GM23338 (cell line): ENCODE data around the gene ASB1. TPM values are rescaled to one million over a fixed set of nuclear protein-coding genes. Genes with fewer than 3 reads are reported as not detected.

Experiments used
- ATAC-seq: fragments of 200-7000 bp; cut with Tn5 transposase; 3 replicates; pipeline ENCODE4 v1.9.1; 2020
- DNase-seq: peaks from one replicate; pipeline ENCODE4 v3.0.0-alpha.2; 2015; ENCODE audit warnings: low spot score
- H2AFZ ChIP-seq: fragments of 200-600 bp; sonication (generic); 2 replicates; pipeline ENCODE4 v1.8.0; 2016; ENCODE audit warnings: antibody characterized with exemption, mild to moderate bottlenecking, moderate library complexity
- H3F3A ChIP-seq: fragments of 200-600 bp; sonication (generic); replicated peaks from 2 replicates; pipeline ENCODE4 v1.8.0; 2017; ENCODE audit warnings: antibody characterized with exemption, mixed run types, low read depth
- H3K27ac ChIP-seq: fragments of 200-600 bp; sonication (generic); 2 replicates; pipeline ENCODE4 v1.6.1; 2016; ENCODE audit warnings: low read depth
- H3K27me3 ChIP-seq: fragments of 200-600 bp; sonication (generic); 2 replicates; pipeline ENCODE4 v1.8.0; 2016; ENCODE audit warnings: mild to moderate bottlenecking, mixed run types, moderate library complexity; ENCODE audit not compliant: insufficient read depth
- H3K36me3 ChIP-seq: fragments of 200-600 bp; sonication (generic); 2 replicates; pipeline ENCODE4 v1.8.0; 2016; ENCODE audit warnings: mild to moderate bottlenecking; ENCODE audit not compliant: insufficient read depth
- H3K4me1 ChIP-seq: fragments of 200-600 bp; sonication (generic); 2 replicates; pipeline ENCODE4 v1.8.0; 2016; ENCODE audit warnings: mild to moderate bottlenecking, moderate library complexity; ENCODE audit not compliant: insufficient read depth
- H3K4me2 ChIP-seq: fragments of 200-600 bp; sonication (generic); 2 replicates; pipeline ENCODE4 v1.7.1; 2017; ENCODE audit warnings: mixed run types
- H3K4me3 ChIP-seq: fragments of 200-600 bp; sonication (generic); 2 replicates; pipeline ENCODE4 v1.6.1; 2016; ENCODE audit warnings: mixed run types
- H3K79me2 ChIP-seq: fragments of 200-600 bp; sonication (generic); replicated peaks from 2 replicates; pipeline ENCODE4 v1.8.0; 2017; ENCODE audit warnings: mild to moderate bottlenecking; ENCODE audit not compliant: insufficient read depth
- H3K9me2 ChIP-seq: fragments of 200-600 bp; sonication (generic); 2 replicates; pipeline ENCODE4 v1.8.0; 2017; ENCODE audit not compliant: insufficient read depth
- H4K20me1 ChIP-seq: fragments of 200-600 bp; sonication (generic); replicated peaks from 2 replicates; pipeline ENCODE4 v1.8.0; 2017; ENCODE audit warnings: mild to moderate bottlenecking; ENCODE audit not compliant: insufficient read depth
- H3K27ac Mint-ChIP-seq: 2 replicates; pipeline ENCODE4 v1.8.0; 2020; ENCODE audit warnings: inconsistent platforms, mild to moderate bottlenecking, moderate library complexity, mixed read lengths
- H3K27me3 Mint-ChIP-seq: 3 replicates; pipeline ENCODE4 v1.8.0; 2022; ENCODE audit warnings: low read depth, mild to moderate bottlenecking, moderate library complexity, mixed read lengths, inconsistent platforms; ENCODE audit not compliant: insufficient read depth, poor library complexity
- H3K36me3 Mint-ChIP-seq: 3 replicates; pipeline ENCODE4 v1.8.0; 2021; ENCODE audit warnings: low read depth, mild to moderate bottlenecking, inconsistent platforms, moderate library complexity, mixed read lengths
- H3K4me1 Mint-ChIP-seq: 3 replicates; pipeline ENCODE4 v1.8.0; 2020; ENCODE audit warnings: mild to moderate bottlenecking, inconsistent platforms, mixed read lengths
- H3K4me3 Mint-ChIP-seq: 3 replicates; pipeline ENCODE4 v1.8.0; 2021; ENCODE audit warnings: moderate library complexity, mild to moderate bottlenecking, inconsistent platforms, mixed read lengths
- H3K9me3 Mint-ChIP-seq: 3 replicates; pipeline ENCODE4 v1.8.0; 2020; ENCODE audit warnings: moderate library complexity, mild to moderate bottlenecking, inconsistent platforms, mixed read lengths
- CREB1 ChIP-seq: fragments of 250-450 bp; sonication (Bioruptor Pico); IDR thresholded peaks from 2 replicates; pipeline ENCODE4 v1.5.0; 2020; ENCODE audit warnings: low read depth, mild to moderate bottlenecking, moderate library complexity
- EZH2 ChIP-seq: fragments of 200-600 bp; sonication (generic); IDR thresholded peaks from one replicate; pipeline ENCODE4 v1.8.0; 2017; ENCODE audit warnings: antibody characterized with exemption, mild to moderate bottlenecking, low read depth; ENCODE audit not compliant: unreplicated experiment
- EZH2phosphoT487 ChIP-seq: fragments of 200-600 bp; sonication (generic); IDR thresholded peaks from one replicate; pipeline ENCODE4 v1.8.1; 2018; ENCODE audit warnings: antibody characterized with exemption; ENCODE audit not compliant: unreplicated experiment
- JUNB ChIP-seq: IDR thresholded peaks from one replicate; pipeline ENCODE4 v1.6.1; 2016; ENCODE audit warnings: antibody characterized with exemption; ENCODE audit not compliant: unreplicated experiment
- NANOG ChIP-seq: IDR thresholded peaks from 2 replicates; pipeline ENCODE4 v1.6.1; 2016; ENCODE audit warnings: antibody characterized with exemption, borderline replicate concordance
- POLR2AphosphoS5 ChIP-seq: IDR thresholded peaks from 2 replicates; pipeline ENCODE4 v1.6.1; 2016; ENCODE audit warnings: antibody characterized with exemption, low read depth
- STAT1 ChIP-seq: IDR thresholded peaks from one replicate; pipeline ENCODE4 v1.6.1; 2016; ENCODE audit warnings: antibody characterized with exemption; ENCODE audit not compliant: unreplicated experiment
- ZNF114 ChIP-seq: fragments of 250-450 bp; sonication (Bioruptor Pico); IDR thresholded peaks from 2 replicates; pipeline ENCODE4 v1.5.0; 2020; ENCODE audit warnings: mild to moderate bottlenecking, moderate library complexity
- ZNF331 ChIP-seq: fragments of 250-450 bp; sonication (Bioruptor Pico); IDR thresholded peaks from 2 replicates; pipeline ENCODE4 v1.5.0; 2020; ENCODE audit warnings: low read depth, mild to moderate bottlenecking, moderate library complexity
- polyA plus RNA-seq: library from polyadenylated mRNA; unstranded; fragments of >200 nt; fragmentation: Nextera tagmentation; extraction: Ambion mirVana; gene quantifications from 2 replicates; pipeline ENCODE4 v1.2.1, GENCODE V29; 2016
- total RNA-seq: library from RNA; depleted of rRNA; stranded (reverse); fragments of >200 nt; shearing (Covaris generic); gene quantifications from 2 replicates; pipeline ENCODE4 v1.2.3, GENCODE V29; 2014
- TF ChIP-seq, protein P1 (sequence below): fragments of 250-450 bp; sonication (Bioruptor Pico); IDR thresholded peaks from 2 replicates; pipeline ENCODE4 v1.5.0; 2020; ENCODE audit warnings: mild to moderate bottlenecking, moderate library complexity
- TF ChIP-seq, protein P2 (sequence below), 2 experiments: fragments of 200-600 bp in 1 of 2; sonication (generic) in 1 of 2; conservative IDR thresholded peaks; 2 replicates each; pipeline versions ENCODE4 v1.5.1 to v1.6.1; 2016 to 2017; ENCODE audit warnings: antibody characterized with exemption in 2 of 2, low read depth in 2 of 2, mild to moderate bottlenecking in 2 of 2, moderate library complexity in 1 of 2
- TF ChIP-seq, protein P3 (sequence below): IDR thresholded peaks from one replicate; pipeline ENCODE4 v1.6.1; 2018; ENCODE audit warnings: antibody characterized with exemption; ENCODE audit not compliant: unreplicated experiment
- TF ChIP-seq, protein P4 (sequence below): IDR thresholded peaks from 2 replicates; pipeline ENCODE4 v1.6.1; 2016; ENCODE audit warnings: antibody characterized with exemption

Gene ASB1
- total and polyA plus RNA-seq, 2 experiments from 2014 or later = 21.5 to 23.9 TPM

DNA sequence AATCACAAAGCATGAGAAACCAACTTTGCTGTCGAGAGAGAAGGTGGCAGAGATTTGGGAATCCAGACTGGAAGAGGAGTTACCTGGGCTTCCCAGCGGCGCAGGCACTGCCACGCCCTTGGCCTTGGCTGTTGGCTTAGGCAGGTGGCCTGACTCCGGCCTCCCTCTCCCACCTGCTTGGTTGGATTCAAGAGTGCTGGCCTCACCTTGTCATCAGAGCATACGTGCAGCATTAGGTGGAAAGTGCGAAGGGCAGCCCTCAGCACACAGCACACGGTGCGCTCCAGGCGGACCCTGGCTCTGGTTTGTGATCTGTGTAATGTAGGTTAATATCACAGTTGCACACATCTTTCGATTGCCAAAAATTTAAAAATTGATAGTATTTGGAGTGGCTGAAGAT, 19.2 kb upstream of the ASB1 start:
- Histone ChIP-seq H2AFZ (no peak overlapping the region), H4K20me1 (no peaks in the 10 kb centered on the region), H3F3A (no peaks in the 10 kb centered on the region), H3K4me1 (no peaks in the 10 kb centered on the region), H3K4me3 (no peak overlapping the region), H3K4me2 (no peak overlapping the region), H3K27me3 (no peaks in the 10 kb centered on the region), H3K36me3 (no peaks in the 10 kb centered on the region), H3K79me2 (no peaks in the 10 kb centered on the region), H3K27ac (no peak overlapping the region), H3K9me2 (no peaks in the 10 kb centered on the region)
- DNase-seq (no peak), ATAC-seq (no peak)
- TF ChIP-seq, protein P1, sequence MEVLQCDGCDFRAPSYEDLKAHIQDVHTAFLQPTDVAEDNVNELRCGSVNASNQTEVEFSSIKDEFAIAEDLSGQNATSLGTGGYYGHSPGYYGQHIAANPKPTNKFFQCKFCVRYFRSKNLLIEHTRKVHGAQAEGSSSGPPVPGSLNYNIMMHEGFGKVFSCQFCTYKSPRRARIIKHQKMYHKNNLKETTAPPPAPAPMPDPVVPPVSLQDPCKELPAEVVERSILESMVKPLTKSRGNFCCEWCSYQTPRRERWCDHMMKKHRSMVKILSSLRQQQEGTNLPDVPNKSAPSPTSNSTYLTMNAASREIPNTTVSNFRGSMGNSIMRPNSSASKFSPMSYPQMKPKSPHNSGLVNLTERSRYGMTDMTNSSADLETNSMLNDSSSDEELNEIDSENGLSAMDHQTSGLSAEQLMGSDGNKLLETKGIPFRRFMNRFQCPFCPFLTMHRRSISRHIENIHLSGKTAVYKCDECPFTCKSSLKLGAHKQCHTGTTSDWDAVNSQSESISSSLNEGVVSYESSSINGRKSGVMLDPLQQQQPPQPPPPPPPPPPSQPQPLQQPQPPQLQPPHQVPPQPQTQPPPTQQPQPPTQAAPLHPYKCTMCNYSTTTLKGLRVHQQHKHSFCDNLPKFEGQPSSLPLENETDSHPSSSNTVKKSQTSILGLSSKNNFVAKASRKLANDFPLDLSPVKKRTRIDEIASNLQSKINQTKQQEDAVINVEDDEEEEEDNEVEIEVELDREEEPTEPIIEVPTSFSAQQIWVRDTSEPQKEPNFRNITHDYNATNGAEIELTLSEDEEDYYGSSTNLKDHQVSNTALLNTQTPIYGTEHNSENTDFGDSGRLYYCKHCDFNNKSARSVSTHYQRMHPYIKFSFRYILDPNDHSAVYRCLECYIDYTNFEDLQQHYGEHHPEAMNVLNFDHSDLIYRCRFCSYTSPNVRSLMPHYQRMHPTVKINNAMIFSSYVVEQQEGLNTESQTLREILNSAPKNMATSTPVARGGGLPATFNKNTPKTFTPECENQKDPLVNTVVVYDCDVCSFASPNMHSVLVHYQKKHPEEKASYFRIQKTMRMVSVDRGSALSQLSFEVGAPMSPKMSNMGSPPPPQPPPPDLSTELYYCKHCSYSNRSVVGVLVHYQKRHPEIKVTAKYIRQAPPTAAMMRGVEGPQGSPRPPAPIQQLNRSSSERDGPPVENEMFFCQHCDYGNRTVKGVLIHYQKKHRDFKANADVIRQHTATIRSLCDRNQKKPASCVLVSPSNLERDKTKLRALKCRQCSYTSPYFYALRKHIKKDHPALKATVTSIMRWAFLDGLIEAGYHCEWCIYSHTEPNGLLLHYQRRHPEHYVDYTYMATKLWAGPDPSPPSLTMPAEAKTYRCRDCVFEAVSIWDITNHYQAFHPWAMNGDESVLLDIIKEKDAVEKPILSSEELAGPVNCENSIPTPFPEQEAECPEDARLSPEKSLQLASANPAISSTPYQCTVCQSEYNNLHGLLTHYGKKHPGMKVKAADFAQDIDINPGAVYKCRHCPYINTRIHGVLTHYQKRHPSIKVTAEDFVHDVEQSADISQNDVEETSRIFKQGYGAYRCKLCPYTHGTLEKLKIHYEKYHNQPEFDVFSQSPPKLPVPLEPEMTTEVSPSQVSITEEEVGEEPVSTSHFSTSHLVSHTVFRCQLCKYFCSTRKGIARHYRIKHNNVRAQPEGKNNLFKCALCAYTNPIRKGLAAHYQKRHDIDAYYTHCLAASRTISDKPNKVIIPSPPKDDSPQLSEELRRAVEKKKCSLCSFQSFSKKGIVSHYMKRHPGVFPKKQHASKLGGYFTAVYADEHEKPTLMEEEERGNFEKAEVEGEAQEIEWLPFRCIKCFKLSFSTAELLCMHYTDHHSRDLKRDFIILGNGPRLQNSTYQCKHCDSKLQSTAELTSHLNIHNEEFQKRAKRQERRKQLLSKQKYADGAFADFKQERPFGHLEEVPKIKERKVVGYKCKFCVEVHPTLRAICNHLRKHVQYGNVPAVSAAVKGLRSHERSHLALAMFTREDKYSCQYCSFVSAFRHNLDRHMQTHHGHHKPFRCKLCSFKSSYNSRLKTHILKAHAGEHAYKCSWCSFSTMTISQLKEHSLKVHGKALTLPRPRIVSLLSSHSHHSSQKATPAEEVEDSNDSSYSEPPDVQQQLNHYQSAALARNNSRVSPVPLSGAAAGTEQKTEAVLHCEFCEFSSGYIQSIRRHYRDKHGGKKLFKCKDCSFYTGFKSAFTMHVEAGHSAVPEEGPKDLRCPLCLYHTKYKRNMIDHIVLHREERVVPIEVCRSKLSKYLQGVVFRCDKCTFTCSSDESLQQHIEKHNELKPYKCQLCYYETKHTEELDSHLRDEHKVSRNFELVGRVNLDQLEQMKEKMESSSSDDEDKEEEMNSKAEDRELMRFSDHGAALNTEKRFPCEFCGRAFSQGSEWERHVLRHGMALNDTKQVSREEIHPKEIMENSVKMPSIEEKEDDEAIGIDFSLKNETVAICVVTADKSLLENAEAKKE (CRISPR knock-in tag) = no peak
- TF ChIP-seq, protein P2, sequence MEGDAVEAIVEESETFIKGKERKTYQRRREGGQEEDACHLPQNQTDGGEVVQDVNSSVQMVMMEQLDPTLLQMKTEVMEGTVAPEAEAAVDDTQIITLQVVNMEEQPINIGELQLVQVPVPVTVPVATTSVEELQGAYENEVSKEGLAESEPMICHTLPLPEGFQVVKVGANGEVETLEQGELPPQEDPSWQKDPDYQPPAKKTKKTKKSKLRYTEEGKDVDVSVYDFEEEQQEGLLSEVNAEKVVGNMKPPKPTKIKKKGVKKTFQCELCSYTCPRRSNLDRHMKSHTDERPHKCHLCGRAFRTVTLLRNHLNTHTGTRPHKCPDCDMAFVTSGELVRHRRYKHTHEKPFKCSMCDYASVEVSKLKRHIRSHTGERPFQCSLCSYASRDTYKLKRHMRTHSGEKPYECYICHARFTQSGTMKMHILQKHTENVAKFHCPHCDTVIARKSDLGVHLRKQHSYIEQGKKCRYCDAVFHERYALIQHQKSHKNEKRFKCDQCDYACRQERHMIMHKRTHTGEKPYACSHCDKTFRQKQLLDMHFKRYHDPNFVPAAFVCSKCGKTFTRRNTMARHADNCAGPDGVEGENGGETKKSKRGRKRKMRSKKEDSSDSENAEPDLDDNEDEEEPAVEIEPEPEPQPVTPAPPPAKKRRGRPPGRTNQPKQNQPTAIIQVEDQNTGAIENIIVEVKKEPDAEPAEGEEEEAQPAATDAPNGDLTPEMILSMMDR (conservative IDR thresholded peaks at IDR 0.05; ENCODE audit: low read depth in 2 of 2) = no peak
- no peak for TF ChIP-seq NANOG
- TF ChIP-seq, protein P3, sequence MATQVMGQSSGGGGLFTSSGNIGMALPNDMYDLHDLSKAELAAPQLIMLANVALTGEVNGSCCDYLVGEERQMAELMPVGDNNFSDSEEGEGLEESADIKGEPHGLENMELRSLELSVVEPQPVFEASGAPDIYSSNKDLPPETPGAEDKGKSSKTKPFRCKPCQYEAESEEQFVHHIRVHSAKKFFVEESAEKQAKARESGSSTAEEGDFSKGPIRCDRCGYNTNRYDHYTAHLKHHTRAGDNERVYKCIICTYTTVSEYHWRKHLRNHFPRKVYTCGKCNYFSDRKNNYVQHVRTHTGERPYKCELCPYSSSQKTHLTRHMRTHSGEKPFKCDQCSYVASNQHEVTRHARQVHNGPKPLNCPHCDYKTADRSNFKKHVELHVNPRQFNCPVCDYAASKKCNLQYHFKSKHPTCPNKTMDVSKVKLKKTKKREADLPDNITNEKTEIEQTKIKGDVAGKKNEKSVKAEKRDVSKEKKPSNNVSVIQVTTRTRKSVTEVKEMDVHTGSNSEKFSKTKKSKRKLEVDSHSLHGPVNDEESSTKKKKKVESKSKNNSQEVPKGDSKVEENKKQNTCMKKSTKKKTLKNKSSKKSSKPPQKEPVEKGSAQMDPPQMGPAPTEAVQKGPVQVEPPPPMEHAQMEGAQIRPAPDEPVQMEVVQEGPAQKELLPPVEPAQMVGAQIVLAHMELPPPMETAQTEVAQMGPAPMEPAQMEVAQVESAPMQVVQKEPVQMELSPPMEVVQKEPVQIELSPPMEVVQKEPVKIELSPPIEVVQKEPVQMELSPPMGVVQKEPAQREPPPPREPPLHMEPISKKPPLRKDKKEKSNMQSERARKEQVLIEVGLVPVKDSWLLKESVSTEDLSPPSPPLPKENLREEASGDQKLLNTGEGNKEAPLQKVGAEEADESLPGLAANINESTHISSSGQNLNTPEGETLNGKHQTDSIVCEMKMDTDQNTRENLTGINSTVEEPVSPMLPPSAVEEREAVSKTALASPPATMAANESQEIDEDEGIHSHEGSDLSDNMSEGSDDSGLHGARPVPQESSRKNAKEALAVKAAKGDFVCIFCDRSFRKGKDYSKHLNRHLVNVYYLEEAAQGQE = no peak
- TF ChIP-seq EZH2phosphoT487 = no peak
- no peak for TF ChIP-seq POLR2AphosphoS5
- no peak for TF ChIP-seq JUNB
- TF ChIP-seq, protein P4, sequence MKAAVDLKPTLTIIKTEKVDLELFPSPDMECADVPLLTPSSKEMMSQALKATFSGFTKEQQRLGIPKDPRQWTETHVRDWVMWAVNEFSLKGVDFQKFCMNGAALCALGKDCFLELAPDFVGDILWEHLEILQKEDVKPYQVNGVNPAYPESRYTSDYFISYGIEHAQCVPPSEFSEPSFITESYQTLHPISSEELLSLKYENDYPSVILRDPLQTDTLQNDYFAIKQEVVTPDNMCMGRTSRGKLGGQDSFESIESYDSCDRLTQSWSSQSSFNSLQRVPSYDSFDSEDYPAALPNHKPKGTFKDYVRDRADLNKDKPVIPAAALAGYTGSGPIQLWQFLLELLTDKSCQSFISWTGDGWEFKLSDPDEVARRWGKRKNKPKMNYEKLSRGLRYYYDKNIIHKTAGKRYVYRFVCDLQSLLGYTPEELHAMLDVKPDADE = no peak
- no peak for TF ChIP-seq ZNF114 (CRISPR knock-in tag)
- TF ChIP-seq EZH2 = no peak
- TF ChIP-seq STAT1 = no peak
- TF ChIP-seq ZNF331 (CRISPR knock-in tag) = no peak
- no peak for TF ChIP-seq CREB1
- Mint-ChIP-seq H3K4me3 (no peak overlapping the region), H3K36me3 (no peaks in the 10 kb centered on the region), H3K27ac (no peak overlapping the region), H3K9me3 (no peaks in the 10 kb centered on the region), H3K4me1 (peaks cover 15% of the 10 kb centered on the region; the same call in 2 of the 3 replicates), H3K27me3 (peaks cover 4% of the 10 kb centered on the region)
